IMR-90 (cell line): Measurements from ENCODE around the gene ATP2A3. TPM values are rescaled to one million over a fixed set of nuclear protein-coding genes. Genes with fewer than 3 reads are reported as not detected.

Experiments used
- ATAC-seq: fragments of 200-7000 bp; cut with Tn5 transposase; 2 replicates; pipeline ENCODE4 v1.9.1; 2020; ENCODE audit warnings: low read depth, mild to moderate bottlenecking, moderate library complexity
- BruUV-seq: library from RNA; stranded (reverse); fragments of 400-500 nt; replicated peaks from 2 replicates; lab custom pipeline; 2021; lab: Mats Ljungman, UMichigan
- CTCF ChIA-PET: fragments of 300-600 bp; formaldehyde crosslinking; extraction: SDS; loops from one replicate; lab custom pipeline; 2021; ENCODE audit warnings: antibody characterized with exemption; lab: Yijun Ruan, JAX
- POLR2A ChIA-PET: fragments of 300-600 bp; sonication (Branson Sonifier 250); formaldehyde crosslinking; loops from one replicate; lab custom pipeline; 2022; ENCODE audit warnings: antibody characterized with exemption; ENCODE audit not compliant: unreplicated experiment; lab: Charles Lee
- DNase-seq: peaks from one replicate; pipeline ENCODE4 v3.0.0; 2013
- H2AFZ ChIP-seq: replicated peaks from 2 replicates; pipeline ENCODE3; 2013; ENCODE audit warnings: low read length, mild to moderate bottlenecking; ENCODE audit not compliant: poor library complexity
- H2AK5ac ChIP-seq: 2 replicates; pipeline ENCODE4 v1.6.1; 2013; ENCODE audit warnings: low read depth, low read length, inconsistent platforms
- H2AK9ac ChIP-seq: replicated peaks from 2 replicates; pipeline ENCODE3; 2013; ENCODE audit warnings: mild to moderate bottlenecking, low read depth, low read length, moderate library complexity; ENCODE audit not compliant: poor library complexity
- H2BK120ac ChIP-seq: 2 replicates; pipeline ENCODE4 v1.6.1; 2013; ENCODE audit warnings: low read depth, low read length, inconsistent platforms
- H2BK15ac ChIP-seq: 3 replicates; pipeline ENCODE4 v1.6.1; 2013; ENCODE audit warnings: low read depth, low read length, inconsistent platforms
- H2BK20ac ChIP-seq: 2 replicates; pipeline ENCODE4 v1.6.1; 2013; ENCODE audit warnings: low read depth, mild to moderate bottlenecking, inconsistent platforms, low read length, moderate library complexity
- H2BK5ac ChIP-seq: 2 replicates; pipeline ENCODE4 v1.6.1; 2013; ENCODE audit warnings: mild to moderate bottlenecking, low read depth, low read length, inconsistent platforms; ENCODE audit not compliant: poor library complexity, severe bottlenecking
- H3K14ac ChIP-seq: replicated peaks from 2 replicates; pipeline ENCODE4 v1.6.1; 2013; ENCODE audit warnings: low read depth, low read length, inconsistent platforms
- H3K18ac ChIP-seq: 2 replicates; pipeline ENCODE4 v1.6.1; 2013; ENCODE audit warnings: low read depth, low read length, control low read depth
- H3K23ac ChIP-seq: 2 replicates; pipeline ENCODE4 v1.6.1; 2013; ENCODE audit warnings: low read depth, low read length, inconsistent platforms
- H3K27ac ChIP-seq: 2 replicates; pipeline ENCODE4 v1.5.1; 2013; ENCODE audit warnings: mild to moderate bottlenecking, control low read depth, low read length; ENCODE audit not compliant: insufficient read depth
- H3K27me3 ChIP-seq: 2 replicates; pipeline ENCODE4 v1.6.1; 2013; ENCODE audit warnings: low read length; ENCODE audit not compliant: control insufficient read depth, insufficient read depth
- H3K36me3 ChIP-seq: 2 replicates; pipeline ENCODE4 v1.6.1; 2013; ENCODE audit warnings: low read length, mixed read lengths; ENCODE audit not compliant: control insufficient read depth, insufficient read depth
- H3K4ac ChIP-seq: 2 replicates; pipeline ENCODE4 v1.6.1; 2013; ENCODE audit warnings: low read depth, low read length, inconsistent platforms
- H3K4me1 ChIP-seq: 2 replicates; pipeline ENCODE4 v1.6.1; 2013; ENCODE audit warnings: low read length, mixed read lengths; ENCODE audit not compliant: control insufficient read depth, insufficient read depth
- H3K4me2 ChIP-seq: 2 replicates; pipeline ENCODE4 v1.6.1; 2013; ENCODE audit warnings: low read depth, mild to moderate bottlenecking, control low read depth, low read length, moderate library complexity
- H3K4me3 ChIP-seq: 2 replicates; pipeline ENCODE4 v1.5.1; 2013; ENCODE audit warnings: low read depth, mild to moderate bottlenecking, control low read depth, low read length, moderate library complexity; ENCODE audit not compliant: insufficient read depth
- H3K56ac ChIP-seq: 2 replicates; pipeline ENCODE4 v1.6.1; 2013; ENCODE audit warnings: low read length, inconsistent platforms; ENCODE audit not compliant: insufficient read depth; ENCODE audit errors: extremely low read depth
- H3K79me1 ChIP-seq, 2 experiments: 2 replicates each; pipeline ENCODE4 v1.6.1; 2013; ENCODE audit warnings: low read length in 2 of 2, inconsistent platforms in 1 of 2, low read depth in 1 of 2
- H3K9ac ChIP-seq: 2 replicates; pipeline ENCODE4 v1.6.1; 2013; ENCODE audit warnings: low read depth, low read length, control low read depth
- H3K9me1 ChIP-seq: 2 replicates; pipeline ENCODE4 v1.6.1; 2013; ENCODE audit warnings: low read length, inconsistent platforms; ENCODE audit not compliant: insufficient read depth
- H3K9me3 ChIP-seq: 2 replicates; pipeline ENCODE4 v1.6.1; 2013; ENCODE audit warnings: low read length; ENCODE audit not compliant: control insufficient read depth, insufficient read depth
- H4K20me1 ChIP-seq: 2 replicates; pipeline ENCODE4 v1.6.1; 2013; ENCODE audit warnings: low read length, inconsistent platforms; ENCODE audit not compliant: insufficient read depth
- H4K5ac ChIP-seq: 2 replicates; pipeline ENCODE4 v1.6.1; 2013; ENCODE audit warnings: mild to moderate bottlenecking, low read depth, low read length, control low read depth
- H4K8ac ChIP-seq, 2 experiments: 2 replicates each; pipeline ENCODE4 v1.6.1; 2013; ENCODE audit warnings: low read depth in 2 of 2, low read length in 2 of 2, control low read depth in 1 of 2, inconsistent platforms in 1 of 2
- H4K91ac ChIP-seq: 2 replicates; pipeline ENCODE4 v1.6.1; 2013; ENCODE audit warnings: low read depth, low read length, inconsistent platforms; ENCODE audit not compliant: insufficient read depth
- CTCF ChIP-seq: conservative IDR thresholded peaks from 2 replicates; pipeline ENCODE4 v1.5.1; 2012; ENCODE audit warnings: mild to moderate bottlenecking, low read depth, low read length, improper control_type of control experiment
- MAFK ChIP-seq: IDR thresholded peaks from 2 replicates; pipeline ENCODE4 v1.6.1; 2012; ENCODE audit warnings: low read depth, low read length, improper control_type of control experiment
- RAD21 ChIP-seq: IDR thresholded peaks from 2 replicates; pipeline ENCODE4 v1.6.1; 2012; ENCODE audit warnings: low read length, improper control_type of control experiment
- RFX5 ChIP-seq: IDR thresholded peaks from 2 replicates; pipeline ENCODE4 v1.8.0; 2012; ENCODE audit warnings: low read depth, mild to moderate bottlenecking, low read length, moderate library complexity
- SMC3 ChIP-seq: fragments of 150-350 bp; IDR thresholded peaks from 2 replicates; pipeline ENCODE4 v1.6.1; 2016; ENCODE audit warnings: low read depth, mild to moderate bottlenecking, antibody characterized with exemption, low read length, moderate library complexity
- WGBS, 2 experiments: methylation state at CpG; one replicate each; pipeline versions ENCODE4 v1.1.5 to v1.1.7; 2013; ENCODE audit warnings: missing lambda C conversion rate in 2 of 2; ENCODE audit not compliant: insufficient read length in 1 of 2; ENCODE audit errors: extremely low coverage in 2 of 2; 5-methylcytosine and 5-hydroxymethylcytosine counted together
- dilution Hi-C: fragments of 300-500 bp; cut with HindIII; formaldehyde crosslinking; loops from one replicate; pipeline ENCODE4 v1.14.3; 2018; ENCODE audit warnings: low sequenced_read_pairs; ENCODE audit not compliant: unreplicated experiment
- in situ Hi-C: fragments of 300-500 bp; cut with MboI; formaldehyde crosslinking; loops from 3 replicates; pipeline ENCODE4 v1.14.3; 2019; ENCODE audit warnings: low sequenced_read_pairs, inconsistent platforms, mixed read lengths
- intact Hi-C: fragments of 100-400 bp; cut with micrococcal nuclease; formaldehyde crosslinking; loops from 2 replicates; pipeline ENCODE4 v1.10.0; 2022
- polyA plus RNA-seq, 3 experiments: library from polyadenylated mRNA; depleted of rRNA; stranded (reverse); fragments of >200 nt; gene quantifications; 2 replicates each; pipeline ENCODE4 v1.2.3, GENCODE V29; 2012; ENCODE audit warnings: low replicate concordance in 1 of 3
- total RNA-seq: library from RNA; depleted of rRNA; stranded (reverse); fragments of >200 nt; gene quantifications from 2 replicates; pipeline ENCODE4 v1.2.3, GENCODE V29; 2012

The ATP2A3 gene
- total and polyA plus RNA-seq, 2 of the 4 experiments (the other 2 are of a cell fraction), result 0.18 to 0.63 TPM

- Histone ChIP-seq H3K14ac (no peak overlapping the region), H3K4me3 (no peak overlapping the region), H2BK15ac (no peak overlapping the region), H3K56ac (no peak overlapping the region), H4K8ac (no peak overlapping the region), H3K4me2 (no peak overlapping the region), H4K5ac (no peak overlapping the region), H2AFZ (no peak overlapping the region), H4K91ac (no peak overlapping the region), H2AK9ac (no peak overlapping the region), H3K9me1 (peaks cover 24% of the 10 kb centered on the region), H3K27ac (no peak overlapping the region), H2BK5ac (no peak overlapping the region), H3K36me3 (peaks cover 29% of the 10 kb centered on the region), H3K4ac (no peak overlapping the region), H2BK20ac (no peak overlapping the region), H3K23ac (no peak overlapping the region), H3K18ac (no peak overlapping the region), H3K9me3 (no peaks in the 10 kb centered on the region), H2BK120ac (no peak overlapping the region), H3K27me3 (no peaks in the 10 kb centered on the region), H3K79me1 (peaks cover 0 to 16% of the 10 kb centered on the region in 2 experiments; a peak in 2 of 4 replicates), H3K9ac (no peak overlapping the region), H3K4me1 (peaks cover 23% of the 10 kb centered on the region), H4K20me1 (peaks cover 16% of the 10 kb centered on the region), H2AK5ac (peak overlapping the region; percentile 46; the same call in 1 of the 2 replicates)
- no TSS peak for BruUV-seq
- in situ Hi-C loops (loop anchor here (5.0 to 25.0 kb wide), 2 partner anchors 92 to 267 kb away; no protein-coding TSS in a partner anchor), dilution Hi-C loops (no loop called here), intact Hi-C loops (loop anchor here (5.0 kb wide), 1 partner anchor 267 kb away; no protein-coding TSS in a partner anchor)
- TF ChIP-seq MAFK (no peak), RFX5 (no peak), RAD21 (peak; percentile 62), CTCF (peak; percentile 63), SMC3 (peak; percentile 63)
- ChIA-PET CTCF (no interaction called here), POLR2A (no interaction called here)
- ATAC-seq (no peak), DNase-seq (no peak)
- 55% methylated on average over 12 of the region's 44 CpGs; no CpG with 5 or more reads in 1 of the 2 experiments for WGBS, 2 experiments
Measured at GRCh38 chr17:4004517-4005295, 40.5 kb upstream of the ATP2A3 start.
